Occipital lobe (tissue), 2 donors: ENCODE results near the gene CRBN. TPM values are rescaled to one million over a fixed set of nuclear protein-coding genes. Genes with fewer than 3 reads are reported as not detected.

Experiments used
- DNase-seq: peaks from one replicate; lab custom pipeline; 2025; lab: John Stamatoyannopoulos, UW
- total RNA-seq: library from RNA; depleted of rRNA; stranded (reverse); fragments of >200 nt; gene quantifications from one replicate; pipeline ENCODE4 v1.2.3, GENCODE V29; 2014

The CRBN gene
- total RNA-seq, 1 donor from 2014 or later, result 187 TPM

DNA sequence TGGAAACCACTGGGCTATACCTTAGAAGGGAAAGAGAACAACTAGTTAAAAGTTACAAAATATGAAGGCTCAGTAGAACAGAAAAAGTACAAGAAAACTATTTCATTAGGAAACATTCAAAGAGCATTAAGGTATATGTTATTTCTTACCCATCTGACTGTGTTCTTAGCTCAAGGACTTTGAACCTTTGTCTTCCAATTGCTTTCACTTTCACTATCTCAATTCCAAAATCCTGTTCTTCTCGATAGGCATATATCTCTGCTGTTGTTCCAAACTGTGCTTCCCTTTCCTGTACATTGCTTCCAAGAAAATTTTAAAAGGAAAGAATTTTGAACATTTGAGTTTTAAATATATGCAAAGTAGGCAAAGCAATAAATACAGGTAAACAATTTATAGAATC lies 6.9 kb downstream of the CRBN start:
- DNase-seq, result no peak

DNA sequence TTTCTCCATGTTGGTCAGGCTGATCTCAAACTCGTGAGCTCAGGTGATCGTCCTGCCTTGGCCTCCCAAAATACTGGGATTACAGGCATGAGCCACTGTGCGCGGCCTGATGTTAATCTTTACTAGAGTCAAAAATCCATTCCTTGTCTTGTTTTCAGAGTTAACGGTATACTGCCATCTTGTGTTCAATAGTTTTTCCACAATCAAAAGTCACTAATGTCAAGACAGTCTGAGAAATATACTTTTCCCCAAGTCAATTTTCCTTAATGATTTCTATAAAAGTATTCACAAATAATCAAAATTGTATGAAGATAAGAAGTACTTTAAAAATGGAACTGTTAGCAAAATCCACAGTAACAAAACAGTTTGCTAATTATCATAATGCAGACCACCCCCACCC lies 8.5 kb downstream of the CRBN start:
- DNase-seq, result no peak

DNA sequence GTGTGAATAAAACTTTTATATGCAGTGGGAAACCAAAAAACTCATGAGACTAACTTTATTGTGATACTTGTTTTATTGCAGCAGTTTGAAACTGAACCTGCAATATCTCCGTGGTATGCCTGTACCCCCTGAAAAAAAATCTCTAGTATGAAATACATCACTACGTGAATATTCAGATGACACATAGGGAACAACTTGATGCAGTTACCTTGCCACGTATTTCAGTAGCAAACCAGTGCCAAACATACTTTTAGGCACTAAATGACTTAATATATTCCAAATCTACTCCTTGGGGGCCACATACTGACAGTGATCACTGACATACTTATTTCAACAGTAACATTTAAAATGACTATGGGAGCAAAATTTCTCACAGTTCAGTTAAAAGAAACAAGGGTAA lies 13.8 kb downstream of the CRBN start:
- DNase-seq, result no peak

DNA sequence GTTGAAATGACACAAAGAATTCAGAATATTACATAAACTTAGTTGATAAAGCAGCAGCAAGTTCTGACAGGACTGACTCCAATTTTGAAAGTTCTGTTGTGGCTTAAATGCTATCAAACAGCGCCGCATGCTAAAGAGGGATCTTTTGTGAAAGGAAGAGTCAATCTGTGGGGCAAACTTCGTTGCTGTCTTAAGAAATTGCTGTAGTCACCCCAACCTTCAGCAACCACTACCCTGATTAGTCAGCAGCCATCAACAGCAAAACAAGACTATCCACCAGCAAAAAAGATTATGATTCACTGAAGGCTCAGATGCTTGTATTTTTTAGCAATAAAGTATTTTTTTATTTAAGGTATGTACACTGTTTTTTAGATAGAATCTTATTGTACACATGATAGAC lies 14.2 kb downstream of the CRBN start:
- no peak for DNase-seq

DNA sequence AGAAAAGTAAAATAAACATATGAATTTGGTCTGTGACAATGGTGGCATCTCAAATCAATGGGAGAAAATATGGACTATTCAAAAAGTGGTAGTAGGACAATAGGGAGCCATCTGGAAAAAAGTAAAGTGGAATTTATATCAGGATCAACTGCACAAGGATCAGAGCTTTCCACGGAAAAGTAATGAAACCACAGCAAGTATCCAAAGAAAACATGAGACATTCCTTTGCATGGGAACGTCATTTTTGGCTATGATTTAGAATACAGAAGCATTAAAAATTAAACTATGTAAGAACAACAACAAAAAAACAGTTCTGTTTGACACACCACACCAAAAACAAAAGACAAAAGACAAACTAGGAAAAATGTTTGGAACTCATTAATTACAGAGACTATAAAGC lies 18.7 kb downstream of the CRBN start:
- DNase-seq, result no peak

DNA sequence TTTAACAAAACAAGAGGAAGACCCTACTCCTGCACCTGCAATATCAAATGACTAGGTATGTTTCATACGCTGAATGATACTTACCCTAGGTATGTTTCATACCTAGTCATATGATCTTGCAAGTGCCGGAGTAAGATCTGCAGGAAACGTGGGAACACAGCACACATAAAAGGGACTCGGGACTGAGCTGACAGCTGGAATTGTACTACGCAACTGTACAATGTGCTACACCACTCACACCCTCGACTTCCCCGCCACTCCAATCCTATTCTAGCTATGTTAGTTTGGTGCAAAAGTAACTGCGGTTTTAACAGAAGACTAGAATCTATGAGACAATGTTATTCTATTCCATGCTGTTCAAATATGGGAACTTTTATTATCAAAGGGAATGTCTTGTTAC lies 22.0 kb downstream of the CRBN start:
- no peak for DNase-seq

DNA sequence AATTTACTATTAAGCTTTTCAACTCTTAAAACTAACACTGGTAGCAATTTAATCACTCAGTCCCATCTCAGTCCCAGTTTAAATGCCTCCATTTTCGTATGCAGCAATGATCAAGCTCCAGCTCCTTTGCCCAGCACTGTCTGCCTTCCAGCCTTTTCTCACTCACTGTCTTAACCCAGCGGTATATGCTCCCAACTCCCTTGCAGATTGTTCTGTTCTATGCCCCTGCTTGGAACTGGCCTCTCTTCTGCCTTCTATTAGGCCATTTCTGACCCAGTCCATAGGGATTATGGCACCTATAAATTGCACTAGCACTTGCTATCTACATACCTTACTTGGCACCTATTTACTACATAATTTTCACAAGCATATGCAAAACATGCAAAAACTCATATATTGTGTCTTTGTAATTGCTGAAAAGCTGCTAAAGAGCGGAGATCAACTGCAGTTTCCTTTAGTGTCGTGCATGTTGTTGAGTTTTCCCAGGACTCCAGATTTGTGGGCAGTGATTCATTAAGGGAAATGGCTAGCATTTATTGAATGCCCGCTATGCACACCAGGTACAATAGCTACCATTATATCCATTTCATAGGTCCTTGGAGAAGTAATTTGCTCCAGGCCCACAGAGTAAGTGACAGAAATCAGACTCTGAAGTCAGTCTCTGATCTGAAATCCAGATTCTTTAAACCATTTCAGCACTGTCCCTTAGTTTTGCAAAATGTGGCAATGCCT lies 24.4 kb downstream of the CRBN start:
- no peak for DNase-seq

DNA sequence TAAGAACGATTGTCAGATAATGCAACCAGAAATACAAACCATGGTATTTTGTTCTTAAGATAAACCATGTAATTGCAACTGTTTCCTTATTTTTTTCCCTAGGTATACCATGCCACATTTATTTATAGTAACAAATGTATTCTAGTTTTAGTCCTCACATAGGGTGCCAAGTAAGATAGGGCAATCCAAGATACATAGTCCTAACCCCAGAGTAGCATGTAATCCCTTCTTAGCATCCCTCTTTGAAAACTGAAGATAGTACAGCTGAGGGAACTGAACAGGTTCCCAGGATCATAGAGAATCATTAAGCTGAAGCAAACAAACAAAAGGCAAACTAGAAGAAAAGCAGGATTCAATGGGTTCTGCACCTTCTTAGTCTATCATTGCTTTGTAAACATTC lies 28.0 kb downstream of the CRBN start:
- no peak for DNase-seq

DNA sequence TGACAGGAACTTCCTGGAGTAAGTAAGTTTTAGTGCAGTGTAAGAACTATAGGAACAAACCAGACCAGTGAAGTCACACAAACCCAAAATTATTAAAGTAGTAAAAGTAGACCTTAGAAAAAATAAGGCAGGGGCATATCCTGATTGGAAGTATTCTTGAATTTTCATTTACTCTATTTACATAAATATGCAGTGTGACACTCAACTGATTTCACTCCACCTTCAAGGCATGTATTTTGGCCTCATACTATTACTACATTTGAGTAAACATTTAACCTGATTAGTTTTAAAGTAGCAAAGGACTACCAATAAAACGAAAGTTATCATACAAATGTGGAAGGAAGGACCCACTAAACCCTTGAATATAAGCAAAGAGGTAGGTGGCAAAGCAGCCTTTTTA lies 29.9 kb downstream of the CRBN start:
- DNase-seq, result no peak

DNA sequence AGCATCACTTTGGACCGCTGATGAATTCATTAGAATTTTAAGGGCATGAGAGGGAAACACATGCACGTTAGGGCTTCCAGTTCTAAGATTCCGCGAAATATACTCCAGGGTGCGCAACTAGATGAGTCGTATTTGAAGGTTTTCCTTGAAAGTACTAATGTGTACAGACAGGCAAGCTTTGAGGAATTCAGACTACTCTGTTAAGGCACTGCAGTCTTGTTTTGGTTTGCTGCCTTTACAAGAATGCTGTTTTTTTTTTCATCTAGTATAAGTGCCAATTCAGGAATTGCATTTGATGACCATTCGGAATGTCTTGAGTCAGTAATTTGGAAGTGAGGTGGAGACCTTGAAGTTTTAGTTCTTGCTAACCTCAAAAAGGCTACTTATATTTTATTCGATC lies 33.7 kb downstream of the CRBN start:
- no peak for DNase-seq

DNA sequence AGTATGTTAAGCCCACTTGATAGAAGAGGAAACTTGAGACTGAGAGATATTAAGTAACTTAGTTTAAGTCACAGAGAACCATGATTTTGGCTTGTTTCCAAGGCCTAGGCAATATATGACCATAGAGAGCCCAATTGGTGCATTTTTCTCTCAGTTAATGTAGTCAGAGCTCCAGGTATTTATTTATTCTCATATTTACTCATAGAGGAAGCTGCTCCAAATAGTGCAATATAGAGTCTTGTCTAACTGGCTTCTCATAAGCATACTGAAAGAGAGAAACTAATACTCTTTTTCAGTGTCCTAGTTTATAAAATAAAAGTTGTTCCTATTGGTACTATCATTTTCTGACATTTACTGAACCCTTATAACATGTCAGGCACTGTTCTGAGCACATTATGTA lies 37.6 kb downstream of the CRBN start:
- no peak for DNase-seq

DNA sequence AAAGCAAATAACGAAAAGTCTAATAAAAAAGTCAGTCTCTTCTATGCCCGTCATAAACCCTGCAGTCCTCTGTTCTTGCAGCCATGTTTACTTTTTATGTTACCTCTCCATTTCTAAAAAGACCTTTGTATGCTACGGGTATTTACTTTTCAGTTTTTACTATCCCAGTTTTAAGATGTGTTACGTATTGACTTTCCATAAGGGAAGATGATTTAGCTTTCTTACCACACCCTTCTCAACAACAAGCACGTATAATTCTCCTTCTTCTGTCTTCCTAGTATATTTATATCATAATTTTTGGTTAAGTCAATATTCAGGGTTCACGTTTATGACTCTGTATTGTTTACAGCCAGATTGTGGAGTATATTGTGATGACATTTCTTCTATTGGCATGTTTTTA lies 42.0 kb downstream of the CRBN start:
- DNase-seq, result no peak

DNA sequence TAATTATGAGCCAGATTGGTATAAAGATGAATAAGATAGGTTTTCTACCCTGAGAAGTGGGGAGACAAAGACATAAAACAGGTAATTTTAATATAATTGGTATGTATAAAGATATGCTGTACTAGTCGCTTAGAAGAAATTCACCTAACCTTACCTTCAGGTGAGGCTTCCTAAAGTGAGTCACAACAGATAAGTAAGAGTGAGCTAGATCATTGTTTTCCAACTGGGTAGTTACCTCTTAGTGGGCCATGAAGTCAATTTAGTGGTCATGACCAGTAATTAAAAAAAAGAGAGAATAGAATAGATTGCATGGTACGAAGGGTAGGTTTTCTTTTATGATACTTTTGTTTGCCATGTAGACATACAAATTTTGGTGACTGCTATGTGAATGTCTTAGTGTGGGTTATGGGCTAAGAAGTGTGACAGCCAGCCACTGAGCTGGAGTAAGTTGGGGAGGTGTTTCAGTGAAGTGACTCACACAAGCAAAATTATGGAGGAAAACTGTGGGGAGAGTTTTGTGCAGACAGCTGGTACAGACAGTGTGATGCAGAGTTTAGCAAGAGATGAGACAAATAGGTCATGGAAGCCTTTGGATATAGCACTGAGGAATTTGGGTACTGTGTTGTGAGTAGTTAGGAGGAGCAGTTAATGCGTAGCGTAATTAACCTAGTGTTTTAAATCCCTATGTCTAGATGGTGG lies 44.6 kb downstream of the CRBN start:
- peak; percentile 29 for DNase-seq

DNA sequence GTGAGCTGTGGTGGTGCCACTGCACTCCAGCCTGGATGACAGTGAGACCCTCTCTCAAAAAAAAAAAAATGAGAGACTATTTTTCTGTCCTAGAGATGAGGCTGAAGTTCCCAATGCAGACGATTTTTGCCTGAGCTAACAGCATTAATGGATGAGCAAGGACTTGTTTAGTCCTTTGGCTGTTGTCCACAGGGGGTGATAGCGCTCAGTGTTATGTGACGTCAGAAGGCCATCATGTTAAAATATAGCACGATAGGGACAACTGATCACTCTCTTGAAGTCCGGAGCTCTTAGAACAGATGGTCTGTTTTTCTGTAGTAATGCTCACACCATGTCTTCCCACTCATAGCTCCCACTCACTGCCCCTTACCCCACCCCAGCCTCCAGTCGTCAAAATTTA lies 46.0 kb downstream of the CRBN start:
- DNase-seq, result no peak

DNA sequence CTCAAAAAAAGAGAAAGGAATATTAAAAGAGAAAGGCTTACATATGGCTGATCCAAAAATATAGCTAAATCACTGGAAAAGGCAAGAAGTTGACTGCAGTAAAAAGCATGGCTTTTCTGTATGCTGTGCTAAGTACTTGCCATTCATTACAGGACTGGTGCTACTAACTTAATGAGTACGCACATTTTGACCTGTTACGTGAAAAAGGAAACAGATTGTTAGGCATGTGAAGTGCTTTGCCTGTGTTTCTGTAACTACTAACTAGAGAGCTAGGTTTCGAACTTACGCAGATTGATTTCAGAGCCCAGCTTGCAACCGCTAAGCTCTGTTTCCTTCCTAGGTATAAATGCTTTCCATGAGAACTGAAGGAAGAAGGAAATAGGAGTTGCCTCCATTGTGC lies 49.9 kb downstream of the CRBN start:
- no peak for DNase-seq

DNA sequence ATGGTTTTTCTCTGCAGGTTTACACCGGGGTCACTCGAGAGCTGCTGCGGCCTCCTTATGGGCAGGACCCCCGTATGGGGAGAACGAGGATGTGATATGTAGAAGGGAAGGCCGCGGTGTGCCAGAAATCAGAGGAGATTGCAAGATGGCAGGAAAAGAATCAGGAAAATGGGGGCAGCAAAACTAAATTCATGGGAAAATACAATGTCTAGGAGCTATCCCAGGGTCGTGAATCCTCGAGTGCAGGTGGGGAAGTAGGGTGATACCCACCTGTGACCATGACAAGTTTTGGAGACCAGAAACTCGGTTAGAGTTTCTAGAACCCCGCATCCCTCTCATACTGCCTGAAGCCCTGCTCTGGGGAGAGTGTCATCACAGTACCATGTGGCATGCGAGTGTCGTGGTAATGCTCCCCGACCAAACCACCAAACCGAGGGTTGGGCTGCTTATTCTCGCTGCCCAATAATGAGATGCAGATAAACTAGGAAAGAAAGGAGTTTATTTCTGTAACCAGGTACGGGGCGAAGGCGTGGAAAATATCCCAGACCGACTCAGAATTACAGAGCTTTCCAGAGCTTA lies 52.0 kb downstream of the CRBN start:
- no peak for DNase-seq

DNA sequence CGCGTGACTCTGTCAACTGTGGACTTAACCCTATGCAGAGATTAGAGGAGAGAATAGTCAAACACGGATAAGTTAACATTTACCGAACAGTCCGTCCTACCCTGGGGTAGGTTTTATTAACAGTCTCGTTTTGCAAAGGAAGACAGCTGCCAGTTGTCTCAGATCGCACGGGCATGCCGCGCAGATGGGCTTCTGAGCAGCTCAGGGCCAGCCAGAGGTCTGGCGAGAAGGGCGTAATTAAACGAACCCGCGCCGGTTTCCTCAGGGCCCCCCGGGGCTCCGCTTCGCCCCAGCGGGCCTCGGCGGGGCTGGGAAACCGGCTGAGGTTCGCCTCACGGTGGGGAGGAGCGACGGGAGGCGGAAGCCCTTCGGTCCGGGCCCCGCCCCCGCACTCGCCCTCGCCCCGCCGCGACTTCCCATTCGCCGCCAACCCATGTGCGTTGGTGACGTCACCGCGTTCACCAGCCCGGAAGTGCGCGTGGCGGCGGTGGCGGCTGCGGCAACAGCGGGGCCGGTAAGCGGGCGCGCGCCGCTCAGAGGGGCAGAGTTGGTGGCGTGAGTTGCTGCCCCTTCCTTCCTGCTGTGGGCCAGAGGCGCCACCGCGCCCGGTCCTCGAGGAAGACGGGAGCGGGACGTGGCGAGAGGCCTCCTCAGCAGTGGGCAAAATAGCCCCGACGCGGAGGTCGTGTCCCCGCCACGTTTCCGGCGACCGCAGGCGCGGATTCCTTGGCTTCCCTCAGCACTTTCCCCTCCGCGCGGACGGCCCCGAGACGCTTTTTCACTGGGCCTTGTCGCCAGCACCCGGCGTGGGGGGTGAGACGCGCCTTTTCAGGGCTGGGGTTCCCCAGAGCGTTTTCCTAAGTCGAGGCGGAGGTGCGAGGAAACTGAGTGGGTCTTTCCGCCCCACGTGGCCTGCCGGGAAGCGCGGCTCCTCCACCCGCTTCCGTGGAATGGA lies 52.7 kb downstream of the CRBN start, which contains the start of gene TRNT1:
TRNT1 (plus strand) TSS at position 464 of the 955 bp plus-strand sequence. CDS start 2,101 bp downstream, outside the sequence.
- DNase-seq, result peak; percentile 87

DNA sequence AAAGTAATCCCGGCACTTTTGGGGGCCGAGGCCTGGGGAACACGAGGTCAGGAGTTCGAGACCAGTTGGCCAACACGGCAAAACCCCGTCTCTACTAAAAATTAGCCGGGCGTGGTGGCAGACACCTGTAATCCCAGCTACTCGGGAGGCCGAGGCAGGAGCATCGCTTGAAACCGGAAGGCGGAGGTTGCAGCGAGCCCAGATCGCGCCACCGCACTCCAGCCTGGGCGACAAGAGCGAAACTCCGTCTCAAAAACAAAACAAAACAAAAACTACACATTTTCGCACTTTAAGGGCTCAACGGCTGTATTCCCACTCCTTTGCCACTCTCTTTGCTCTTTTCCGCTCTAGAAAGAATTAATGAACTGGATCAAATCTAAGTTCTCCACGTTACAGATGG lies 53.5 kb downstream of the CRBN start:
- DNase-seq, result no peak

DNA sequence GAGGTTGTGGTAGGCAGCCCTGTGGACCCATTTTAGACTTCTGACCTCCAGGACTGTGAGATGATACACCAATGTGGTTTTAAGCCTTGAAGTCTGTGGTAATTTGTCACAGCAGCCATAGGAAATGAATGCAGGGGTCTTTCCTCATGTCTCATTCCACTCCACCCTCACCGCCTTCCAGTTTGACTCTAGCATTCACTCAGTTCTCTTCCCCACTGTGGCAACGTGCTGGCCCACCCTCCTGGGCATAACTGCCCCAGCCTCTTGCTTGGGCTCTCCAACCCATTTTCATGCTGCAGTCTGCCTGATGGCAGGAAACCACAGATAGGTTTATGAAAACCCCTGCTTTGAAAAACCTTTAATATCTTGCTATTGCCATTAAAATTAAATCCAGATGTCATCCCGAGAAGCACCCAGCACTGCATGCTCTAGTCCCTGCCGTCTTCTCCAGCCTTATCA lies 60.1 kb downstream of the CRBN start:
- DNase-seq, result no peak

DNA sequence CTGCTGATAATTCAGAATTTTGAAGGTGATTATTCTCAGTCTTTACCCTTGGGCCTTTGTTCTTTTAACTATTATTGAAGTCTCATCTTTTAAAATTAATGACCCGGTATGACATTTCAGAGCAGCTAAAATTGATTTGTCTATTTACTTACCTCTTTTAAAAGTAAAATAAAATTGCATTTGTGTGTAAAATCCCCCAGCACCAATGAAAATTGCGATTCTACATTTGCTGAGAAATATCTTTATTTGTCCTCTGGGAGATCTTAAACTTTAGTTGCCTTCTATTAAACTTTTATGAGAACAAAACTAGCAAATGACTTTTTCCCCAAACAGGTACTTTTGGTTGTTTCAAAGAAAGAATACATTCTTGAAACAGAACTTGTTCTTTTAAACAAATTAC lies 61.8 kb downstream of the CRBN start:
- DNase-seq, result no peak

DNA sequence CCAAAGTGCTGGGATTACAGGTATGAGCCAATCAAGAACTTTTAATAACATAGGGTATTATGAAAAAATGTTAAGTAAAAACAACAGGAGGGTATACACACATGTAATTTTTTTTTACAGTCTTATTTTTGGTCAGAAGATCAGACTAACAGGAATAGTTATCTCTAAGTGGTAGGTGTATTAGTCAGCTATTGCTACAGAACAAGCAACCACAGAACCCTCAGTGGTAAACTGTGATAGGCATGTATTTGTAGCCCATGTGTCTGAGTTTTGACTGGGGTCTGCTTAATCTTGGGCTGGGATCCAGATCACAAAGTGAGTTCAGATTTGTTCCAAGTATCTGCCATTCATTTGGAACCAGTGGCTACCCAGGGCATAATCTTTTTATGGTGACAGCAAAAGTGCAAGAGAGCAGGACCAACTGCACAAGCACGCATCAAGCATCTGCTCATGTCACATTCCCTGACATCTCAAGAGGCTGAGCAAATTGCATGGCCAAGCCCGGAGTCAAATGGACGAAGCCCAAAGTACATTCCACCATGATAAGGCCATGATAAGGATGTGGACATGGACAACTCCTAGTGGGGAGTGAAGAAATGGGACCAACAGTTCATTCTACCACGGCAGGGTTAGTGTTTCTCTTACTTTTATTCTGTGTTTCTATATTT lies 66.3 kb downstream of the CRBN start:
- DNase-seq, result no peak
